Activated B cell treated with CpG ODN at 0.5 μM for 24 hours (primary cell): Measurements from ENCODE around the gene RTEL1. TPM values are rescaled to one million over a fixed set of nuclear protein-coding genes. Genes with fewer than 3 reads are reported as not detected.

ENCODE experiments used
- ATAC-seq: fragments of 200-7000 bp; cut with Tn5 transposase; one replicate; pipeline ENCODE4 v1.10.0; 2021; ENCODE audit warnings: low read depth, mild to moderate bottlenecking, moderate library complexity
- CTCF ChIA-PET: fragments of 350-600 bp; sonication (Branson Sonifier 250); formaldehyde crosslinking; loops from one replicate; lab custom pipeline; 2021; ENCODE audit warnings: antibody characterized with exemption; lab: Charles Lee
- POLR2A ChIA-PET: fragments of 350-600 bp; sonication (Branson Sonifier 250); formaldehyde crosslinking; loops from one replicate; lab custom pipeline; 2021; ENCODE audit warnings: antibody characterized with exemption; lab: Charles Lee
- DNase-seq: peaks from one replicate; pipeline ENCODE4 v3.0.0; 2022
- H3K27ac Mint-ChIP-seq: one replicate; pipeline ENCODE4 v1.8.0; 2020; ENCODE audit warnings: mixed read lengths
- H3K27me3 Mint-ChIP-seq: one replicate; pipeline ENCODE4 v1.8.0; 2021; ENCODE audit warnings: mixed read lengths
- H3K36me3 Mint-ChIP-seq: one replicate; pipeline ENCODE4 v1.8.0; 2021; ENCODE audit warnings: low read depth, mixed read lengths
- H3K4me1 Mint-ChIP-seq: one replicate; pipeline ENCODE4 v1.8.0; 2021; ENCODE audit warnings: mixed read lengths
- H3K4me3 Mint-ChIP-seq: one replicate; pipeline ENCODE4 v1.8.0; 2020; ENCODE audit warnings: mild to moderate bottlenecking, mixed read lengths
- H3K9me3 Mint-ChIP-seq: one replicate; pipeline ENCODE4 v1.8.0; 2020; ENCODE audit warnings: mixed read lengths
- CTCF ChIP-seq: fragments of 200-600 bp; IDR thresholded peaks from one replicate; pipeline ENCODE4 v1.8.0; 2022; ENCODE audit warnings: antibody characterized with exemption, mild to moderate bottlenecking
- intact Hi-C: fragments of 100-400 bp; cut with micrococcal nuclease; formaldehyde crosslinking; loops from one replicate; pipeline ENCODE4 v1.15.1; 2024
- total RNA-seq: library from RNA; stranded (reverse); gene quantifications from 2 replicates; pipeline ENCODE4 v1.2.3, GENCODE V29; 2022

The RTEL1 gene
- total RNA-seq, 1 donor from 2014 or later: 33.8 TPM

GRCh38 chr20:63672666-63673065, 14.6 kb downstream of the RTEL1 start:
- ChIA-PET CTCF (no interaction called here), POLR2A (no interaction called here)
- ATAC-seq (no peak), DNase-seq (no peak)
- no peaks in the 10 kb centered on the region for H3K27me3 Mint-ChIP-seq
- no peaks in the 10 kb centered on the region for H3K9me3 Mint-ChIP-seq
- no peak overlapping the region for H3K4me3 Mint-ChIP-seq
- intact Hi-C loops: no loop called here
- TF ChIP-seq CTCF: no peak
- peaks cover 28% of the 10 kb centered on the region for H3K36me3 Mint-ChIP-seq
- H3K27ac Mint-ChIP-seq: no peak overlapping the region
- no peaks in the 10 kb centered on the region for H3K4me1 Mint-ChIP-seq

GRCh38 chr20:63673951-63674350, 15.8 kb downstream of the RTEL1 start:
- CTCF ChIA-PET: no interaction called here
- intact Hi-C loops: no loop called here
- no peaks in the 10 kb centered on the region for H3K4me1 Mint-ChIP-seq
- H3K27me3 Mint-ChIP-seq: no peaks in the 10 kb centered on the region
- H3K27ac Mint-ChIP-seq: no peak overlapping the region
- H3K4me3 Mint-ChIP-seq: no peak overlapping the region
- no peaks in the 10 kb centered on the region for H3K9me3 Mint-ChIP-seq
- peaks cover 19% of the 10 kb centered on the region for H3K36me3 Mint-ChIP-seq
- DNase-seq: no peak
- ATAC-seq: no peak
- POLR2A ChIA-PET: no interaction called here
- TF ChIP-seq CTCF: no peak

GRCh38 chr20:63675681-63676368, 17.7 kb downstream of the RTEL1 start:
- no peak for TF ChIP-seq CTCF
- ChIA-PET CTCF (no interaction called here), POLR2A (no interaction called here)
- no peak overlapping the region for H3K4me3 Mint-ChIP-seq
- no peaks in the 10 kb centered on the region for H3K9me3 Mint-ChIP-seq
- H3K27me3 Mint-ChIP-seq: no peaks in the 10 kb centered on the region
- DNase-seq (no peak), ATAC-seq (no peak)
- intact Hi-C loops: no loop called here
- no peaks in the 10 kb centered on the region for H3K4me1 Mint-ChIP-seq
- no peak overlapping the region for H3K27ac Mint-ChIP-seq
- peaks cover 16% of the 10 kb centered on the region for H3K36me3 Mint-ChIP-seq

- ATAC-seq: no peak
- ChIA-PET CTCF (no interaction called here), POLR2A (no interaction called here)
- Mint-ChIP-seq H3K9me3 (no peaks in the 10 kb centered on the region), H3K27ac (no peak overlapping the region), H3K27me3 (no peaks in the 10 kb centered on the region), H3K36me3 (peaks cover 16% of the 10 kb centered on the region), H3K4me1 (no peaks in the 10 kb centered on the region), H3K4me3 (no peak overlapping the region)
- DNase-seq: no peak
- intact Hi-C loops: no loop called here
- no peak for TF ChIP-seq CTCF
Observed at GRCh38 chr20:63678071-63678470, 20.0 kb downstream of the RTEL1 start.

GRCh38 chr20:63678667-63679465, 20.8 kb downstream of the RTEL1 start:
- ChIA-PET POLR2A (no interaction called here), CTCF (no interaction called here)
- intact Hi-C loops: no loop called here
- H3K9me3 Mint-ChIP-seq: no peaks in the 10 kb centered on the region
- no peak overlapping the region for H3K27ac Mint-ChIP-seq
- no peak overlapping the region for H3K4me3 Mint-ChIP-seq
- H3K36me3 Mint-ChIP-seq: peaks cover 16% of the 10 kb centered on the region
- H3K4me1 Mint-ChIP-seq: no peaks in the 10 kb centered on the region
- no peak for ATAC-seq
- no peaks in the 10 kb centered on the region for H3K27me3 Mint-ChIP-seq
- DNase-seq: no peak
- no peak for TF ChIP-seq CTCF
